SU-DHL-6 (cell line): ENCODE results near the gene FBXO4.

ENCODE experiments used
- H2AFZ ChIP-seq: fragments of 200-600 bp; sonication (generic); 2 replicates; pipeline ENCODE4 v1.6.1; 2014; ENCODE audit warnings: low read depth, mild to moderate bottlenecking, moderate library complexity, mixed read lengths, antibody characterized with exemption, low read length; ENCODE audit not compliant: severe bottlenecking
- H3F3A ChIP-seq: fragments of 200-600 bp; shearing (Covaris generic); 2 replicates; pipeline ENCODE4 v1.6.0; 2016; ENCODE audit warnings: antibody characterized with exemption, mild to moderate bottlenecking; ENCODE audit not compliant: insufficient read depth
- H3K27ac ChIP-seq: fragments of 200-600 bp; sonication (generic); 2 replicates; pipeline ENCODE4 v1.5.1; 2016; ENCODE audit warnings: low read depth, mild to moderate bottlenecking, low read length, moderate library complexity, mixed read lengths
- H3K27me3 ChIP-seq: fragments of 200-600 bp; sonication (generic), shearing (Covaris generic); 2 replicates; pipeline ENCODE4 v1.6.0; 2014; ENCODE audit warnings: mild to moderate bottlenecking, low read length
- H3K36me3 ChIP-seq: fragments of 200-600 bp; sonication (generic); 2 replicates; pipeline ENCODE4 v1.6.1; 2014; ENCODE audit warnings: mild to moderate bottlenecking, low read length, mixed read lengths
- H3K4me2 ChIP-seq: fragments of 300-600, 200-600 bp; shearing (Covaris generic), sonication (generic); 2 replicates; pipeline ENCODE4 v1.6.0; 2014; ENCODE audit warnings: low read length, low read depth, mild to moderate bottlenecking; ENCODE audit not compliant: poor library complexity, severe bottlenecking
- H3K4me3 ChIP-seq: fragments of 200-600 bp; sonication (generic); 2 replicates; pipeline ENCODE4 v1.5.1; 2014; ENCODE audit warnings: antibody characterized with exemption, low read length, mild to moderate bottlenecking, mixed read lengths; ENCODE audit not compliant: insufficient read depth, poor library complexity, severe bottlenecking
- H3K79me2 ChIP-seq: fragments of 200-600 bp; sonication (generic); 2 replicates; pipeline ENCODE4 v1.6.1; 2014; ENCODE audit warnings: mild to moderate bottlenecking, low read length, moderate library complexity; ENCODE audit not compliant: insufficient read depth
- H3K9ac ChIP-seq: fragments of 200-600 bp; sonication (generic); 2 replicates; pipeline ENCODE4 v1.7.0; 2014; ENCODE audit warnings: mild to moderate bottlenecking, low read length
- H3K9me2 ChIP-seq: fragments of 200-600 bp; sonication (generic); replicated peaks from 2 replicates; pipeline ENCODE4 v1.6.1; 2014; ENCODE audit warnings: low read length; ENCODE audit not compliant: insufficient read depth
- H3K9me3 ChIP-seq: fragments of 200-600 bp; sonication (generic); 2 replicates; pipeline ENCODE4 v1.6.1; 2014; ENCODE audit warnings: low read length, mixed read lengths; ENCODE audit not compliant: insufficient read depth
- H4K20me1 ChIP-seq: fragments of 200-600 bp; sonication (generic); 2 replicates; pipeline ENCODE4 v1.6.1; 2014; ENCODE audit warnings: low read depth, mild to moderate bottlenecking, antibody characterized with exemption, low read length, moderate library complexity, mixed read lengths
- EZH2phosphoT487 ChIP-seq: fragments of 200-600 bp; sonication (generic), shearing (Covaris generic); conservative IDR thresholded peaks from 2 replicates; pipeline ENCODE4 v1.6.1; 2018; ENCODE audit warnings: mild to moderate bottlenecking, antibody characterized with exemption, low read length, moderate library complexity, mixed read lengths
- TF ChIP-seq, protein P1 (sequence below): fragments of 200-600 bp; sonication (generic); IDR thresholded peaks from one replicate; pipeline ENCODE4 v1.5.1; 2017; ENCODE audit warnings: antibody characterized with exemption, mild to moderate bottlenecking, low read length, moderate library complexity; ENCODE audit not compliant: insufficient read depth, poor library complexity, severe bottlenecking

The FBXO4 gene, protein sequence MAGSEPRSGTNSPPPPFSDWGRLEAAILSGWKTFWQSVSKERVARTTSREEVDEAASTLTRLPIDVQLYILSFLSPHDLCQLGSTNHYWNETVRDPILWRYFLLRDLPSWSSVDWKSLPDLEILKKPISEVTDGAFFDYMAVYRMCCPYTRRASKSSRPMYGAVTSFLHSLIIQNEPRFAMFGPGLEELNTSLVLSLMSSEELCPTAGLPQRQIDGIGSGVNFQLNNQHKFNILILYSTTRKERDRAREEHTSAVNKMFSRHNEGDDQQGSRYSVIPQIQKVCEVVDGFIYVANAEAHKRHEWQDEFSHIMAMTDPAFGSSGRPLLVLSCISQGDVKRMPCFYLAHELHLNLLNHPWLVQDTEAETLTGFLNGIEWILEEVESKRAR

DNA sequence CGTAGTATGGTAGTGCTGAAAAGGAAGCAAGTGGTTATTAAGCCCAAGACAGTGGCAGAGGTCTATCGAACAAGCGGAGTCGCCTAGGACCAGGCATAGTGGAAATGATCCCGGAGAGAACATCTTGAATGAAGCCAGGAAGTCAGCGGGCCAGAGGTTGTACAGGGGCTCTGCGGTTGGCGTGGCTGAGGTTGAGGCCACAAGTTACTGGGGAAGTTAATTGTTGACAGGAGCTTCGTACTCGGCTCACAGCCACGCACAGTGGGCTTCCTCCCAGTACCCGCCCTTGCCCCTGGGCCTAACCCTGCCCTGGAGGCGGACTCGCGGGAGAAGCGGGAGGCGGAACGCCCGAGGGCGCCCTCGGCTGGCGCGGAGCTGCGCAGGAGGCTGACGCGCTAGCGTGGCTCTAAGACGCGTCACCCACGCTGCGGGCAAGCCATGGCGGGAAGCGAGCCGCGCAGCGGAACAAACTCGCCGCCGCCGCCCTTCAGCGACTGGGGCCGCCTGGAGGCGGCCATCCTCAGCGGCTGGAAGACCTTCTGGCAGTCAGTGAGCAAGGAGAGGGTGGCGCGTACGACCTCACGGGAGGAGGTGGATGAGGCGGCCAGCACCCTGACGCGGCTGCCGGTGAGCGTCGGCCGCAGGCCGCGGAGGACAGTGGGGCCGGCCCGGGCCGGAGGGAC lies at the start of gene FBXO4:
TSS of gene FBXO4 (plus strand) at position 410 of the 683 bp plus-strand sequence. CDS start at position 439, 29 bp downstream.
- Histone ChIP-seq H3K79me2 (no peaks in the 10 kb centered on the region), H3K9ac (peak within 1 kb of the TSS; percentile 88), H2AFZ (peak within 1 kb of the TSS; percentile 87), H3K9me3 (no peaks in the 10 kb centered on the region), H3K27me3 (no peaks in the 10 kb centered on the region), H3K4me3 (peak within 1 kb of the TSS; percentile 68), H3K4me2 (peak within 1 kb of the TSS; percentile 66), H3K9me2 (no peaks in the 10 kb centered on the region), H3F3A (peaks cover 38% of the 10 kb centered on the region), H3K27ac (peak within 1 kb of the TSS; percentile 62), H3K36me3 (peaks cover under 1% of the 10 kb centered on the region; the same call in 1 of the 2 replicates), H4K20me1 (no peaks in the 10 kb centered on the region)
- TF ChIP-seq, protein P1, sequence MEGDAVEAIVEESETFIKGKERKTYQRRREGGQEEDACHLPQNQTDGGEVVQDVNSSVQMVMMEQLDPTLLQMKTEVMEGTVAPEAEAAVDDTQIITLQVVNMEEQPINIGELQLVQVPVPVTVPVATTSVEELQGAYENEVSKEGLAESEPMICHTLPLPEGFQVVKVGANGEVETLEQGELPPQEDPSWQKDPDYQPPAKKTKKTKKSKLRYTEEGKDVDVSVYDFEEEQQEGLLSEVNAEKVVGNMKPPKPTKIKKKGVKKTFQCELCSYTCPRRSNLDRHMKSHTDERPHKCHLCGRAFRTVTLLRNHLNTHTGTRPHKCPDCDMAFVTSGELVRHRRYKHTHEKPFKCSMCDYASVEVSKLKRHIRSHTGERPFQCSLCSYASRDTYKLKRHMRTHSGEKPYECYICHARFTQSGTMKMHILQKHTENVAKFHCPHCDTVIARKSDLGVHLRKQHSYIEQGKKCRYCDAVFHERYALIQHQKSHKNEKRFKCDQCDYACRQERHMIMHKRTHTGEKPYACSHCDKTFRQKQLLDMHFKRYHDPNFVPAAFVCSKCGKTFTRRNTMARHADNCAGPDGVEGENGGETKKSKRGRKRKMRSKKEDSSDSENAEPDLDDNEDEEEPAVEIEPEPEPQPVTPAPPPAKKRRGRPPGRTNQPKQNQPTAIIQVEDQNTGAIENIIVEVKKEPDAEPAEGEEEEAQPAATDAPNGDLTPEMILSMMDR: peak; percentile 61
- TF ChIP-seq EZH2phosphoT487: no peak

DNA sequence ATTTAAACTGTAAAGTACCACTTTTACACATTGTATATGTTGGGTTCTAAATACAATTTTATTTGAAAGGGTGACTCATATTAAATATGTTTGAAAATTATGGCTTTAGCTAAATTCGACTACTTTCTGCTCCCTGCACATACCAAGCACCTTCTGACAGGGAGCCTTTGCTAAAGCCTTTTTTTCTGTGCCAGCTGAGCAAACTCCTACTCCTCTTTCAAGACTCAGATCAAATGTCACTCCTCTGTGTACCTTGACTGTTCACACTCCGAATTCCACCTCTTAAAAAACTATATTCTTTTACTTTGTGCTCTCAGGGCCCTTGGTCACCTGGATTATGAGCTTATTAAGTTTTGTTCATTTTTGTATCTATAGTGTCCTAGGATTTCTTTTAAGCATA lies 48.4 kb upstream of the FBXO4 start:
- H3K9me3 ChIP-seq: no peaks in the 10 kb centered on the region
- H3F3A ChIP-seq: no peaks in the 10 kb centered on the region
- no peaks in the 10 kb centered on the region for H3K36me3 ChIP-seq
- no peak overlapping the region for H3K4me3 ChIP-seq
- no peaks in the 10 kb centered on the region for H4K20me1 ChIP-seq
- H3K4me2 ChIP-seq: no peak overlapping the region
- H3K9me2 ChIP-seq: no peaks in the 10 kb centered on the region
- H3K9ac ChIP-seq: no peak overlapping the region
- no peaks in the 10 kb centered on the region for H3K79me2 ChIP-seq
- no peaks in the 10 kb centered on the region for H3K27me3 ChIP-seq
- H2AFZ ChIP-seq: no peak overlapping the region
- H3K27ac ChIP-seq: no peak overlapping the region
- TF ChIP-seq, protein P1: no peak
- no peak for TF ChIP-seq EZH2phosphoT487

DNA sequence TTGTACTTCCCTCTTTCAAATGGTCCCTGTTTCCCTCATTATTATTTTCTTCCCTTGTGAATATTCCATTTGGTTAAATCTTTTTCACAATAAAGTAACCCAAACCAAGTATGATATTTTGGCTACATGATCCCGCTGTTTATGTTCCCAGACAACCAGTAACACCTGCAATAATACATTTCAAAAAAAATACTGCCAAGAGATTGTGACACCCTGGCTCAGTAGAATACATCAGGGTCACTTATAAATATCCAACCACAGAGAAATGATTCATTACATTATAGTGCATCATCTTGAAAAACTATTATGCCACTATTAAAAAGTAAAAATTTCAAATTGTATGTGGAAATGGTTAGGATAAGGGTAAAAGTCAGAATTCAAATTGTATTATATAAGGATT lies 47.7 kb upstream of the FBXO4 start:
- Histone ChIP-seq H3K27ac (no peak overlapping the region), H4K20me1 (no peaks in the 10 kb centered on the region), H3K9me2 (no peaks in the 10 kb centered on the region), H3K4me3 (no peak overlapping the region), H3K9me3 (no peaks in the 10 kb centered on the region), H3K27me3 (no peaks in the 10 kb centered on the region), H3F3A (no peaks in the 10 kb centered on the region), H2AFZ (no peak overlapping the region), H3K79me2 (no peaks in the 10 kb centered on the region), H3K9ac (no peak overlapping the region), H3K4me2 (no peak overlapping the region), H3K36me3 (no peaks in the 10 kb centered on the region)
- TF ChIP-seq EZH2phosphoT487: no peak
- TF ChIP-seq, protein P1: no peak
